Vagina (tissue), 2 donors: ENCODE data around the gene ROCK2.

ENCODE experiments used
- POLR2A ChIP-seq, 2 donors: fragments of 450-650 bp; IDR thresholded peaks; one replicate each; pipeline ENCODE4 v1.6.1; 2017; ENCODE audit warnings: antibody characterized with exemption in 2 of 2, mild to moderate bottlenecking in 2 of 2, moderate library complexity in 2 of 2
- POLR2AphosphoS5 ChIP-seq, 2 donors: sonication (generic); formaldehyde crosslinking; IDR thresholded peaks; one replicate each; pipeline ENCODE4 v1.9.0; 2017; ENCODE audit warnings: antibody characterized with exemption in 2 of 2, mild to moderate bottlenecking in 2 of 2, low read depth in 1 of 2; ENCODE audit not compliant: insufficient read depth in 1 of 2
- TF ChIP-seq, protein P1 (sequence below), 3 experiments: fragments of 450-650 bp in 2 of 3; fragments of 200-600 bp in 1 of 3; sonication (generic) in 1 of 3; IDR thresholded peaks; one replicate each; pipeline ENCODE4 v1.5.1; 2017 to 2019; ENCODE audit warnings: antibody characterized with exemption in 3 of 3, mild to moderate bottlenecking in 2 of 3, moderate library complexity in 2 of 3

DNA sequence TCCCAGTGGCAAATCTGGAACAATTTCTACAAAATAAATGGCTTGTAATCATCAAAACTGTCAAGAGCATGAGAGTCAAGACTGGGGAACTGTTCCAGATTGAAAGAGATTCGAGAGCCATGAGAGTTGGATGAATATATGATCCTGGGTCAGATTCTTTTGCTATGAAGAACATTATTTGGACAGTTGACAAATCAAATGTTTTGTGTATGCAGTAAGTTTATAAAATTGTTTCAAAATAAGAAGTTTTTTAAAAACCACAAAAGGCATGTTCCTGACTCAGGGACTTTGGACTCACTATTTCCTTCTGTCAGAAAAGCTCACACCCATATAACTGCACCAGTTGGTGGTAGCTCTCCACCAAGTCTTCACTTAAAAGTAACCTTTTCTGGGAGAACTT, 38.5 kb downstream of the ROCK2 start:
- TF ChIP-seq, protein P1, sequence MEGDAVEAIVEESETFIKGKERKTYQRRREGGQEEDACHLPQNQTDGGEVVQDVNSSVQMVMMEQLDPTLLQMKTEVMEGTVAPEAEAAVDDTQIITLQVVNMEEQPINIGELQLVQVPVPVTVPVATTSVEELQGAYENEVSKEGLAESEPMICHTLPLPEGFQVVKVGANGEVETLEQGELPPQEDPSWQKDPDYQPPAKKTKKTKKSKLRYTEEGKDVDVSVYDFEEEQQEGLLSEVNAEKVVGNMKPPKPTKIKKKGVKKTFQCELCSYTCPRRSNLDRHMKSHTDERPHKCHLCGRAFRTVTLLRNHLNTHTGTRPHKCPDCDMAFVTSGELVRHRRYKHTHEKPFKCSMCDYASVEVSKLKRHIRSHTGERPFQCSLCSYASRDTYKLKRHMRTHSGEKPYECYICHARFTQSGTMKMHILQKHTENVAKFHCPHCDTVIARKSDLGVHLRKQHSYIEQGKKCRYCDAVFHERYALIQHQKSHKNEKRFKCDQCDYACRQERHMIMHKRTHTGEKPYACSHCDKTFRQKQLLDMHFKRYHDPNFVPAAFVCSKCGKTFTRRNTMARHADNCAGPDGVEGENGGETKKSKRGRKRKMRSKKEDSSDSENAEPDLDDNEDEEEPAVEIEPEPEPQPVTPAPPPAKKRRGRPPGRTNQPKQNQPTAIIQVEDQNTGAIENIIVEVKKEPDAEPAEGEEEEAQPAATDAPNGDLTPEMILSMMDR (IDR thresholded peaks at IDR 0.05): no peak
- TF ChIP-seq POLR2A (IDR thresholded peaks at IDR 0.05) (no peak), POLR2AphosphoS5 (IDR thresholded peaks at IDR 0.05; ENCODE audit: insufficient read depth in 1 of 2, low read depth in 1 of 2) (no peak)
